Measurements from ENCODE around the gene OBI1.

The OBI1 gene

GRCh38 chr13:78587395-78587794 lies 71.6 kb downstream of the OBI1 start:
- DNase-seq (ENCODE audit: low spot score): no peak

GRCh38 chr13:78586706-78587105 lies 72.2 kb downstream of the OBI1 start:
- no peak for DNase-seq (ENCODE audit: low spot score)

- no peak for DNase-seq (ENCODE audit: low spot score)
Observed at GRCh38 chr13:78576261-78576660, 82.7 kb downstream of the OBI1 start.

GRCh38 chr13:78572459-78572858 lies 86.5 kb downstream of the OBI1 start:
- DNase-seq (ENCODE audit: low spot score): no peak

GRCh38 chr13:78569029-78569428 lies 89.9 kb downstream of the OBI1 start:
- DNase-seq (ENCODE audit: low spot score): no peak

- no peak for DNase-seq (ENCODE audit: low spot score)
Observed at GRCh38 chr13:78566631-78567030, 92.3 kb downstream of the OBI1 start.

All from SK-N-DZ (cell line).